ENCODE results near the gene LGMN.

The LGMN gene

GRCh38 chr14:92657457-92658142, 90.8 kb downstream of the LGMN start:
- TF ChIP-seq, protein P1, sequence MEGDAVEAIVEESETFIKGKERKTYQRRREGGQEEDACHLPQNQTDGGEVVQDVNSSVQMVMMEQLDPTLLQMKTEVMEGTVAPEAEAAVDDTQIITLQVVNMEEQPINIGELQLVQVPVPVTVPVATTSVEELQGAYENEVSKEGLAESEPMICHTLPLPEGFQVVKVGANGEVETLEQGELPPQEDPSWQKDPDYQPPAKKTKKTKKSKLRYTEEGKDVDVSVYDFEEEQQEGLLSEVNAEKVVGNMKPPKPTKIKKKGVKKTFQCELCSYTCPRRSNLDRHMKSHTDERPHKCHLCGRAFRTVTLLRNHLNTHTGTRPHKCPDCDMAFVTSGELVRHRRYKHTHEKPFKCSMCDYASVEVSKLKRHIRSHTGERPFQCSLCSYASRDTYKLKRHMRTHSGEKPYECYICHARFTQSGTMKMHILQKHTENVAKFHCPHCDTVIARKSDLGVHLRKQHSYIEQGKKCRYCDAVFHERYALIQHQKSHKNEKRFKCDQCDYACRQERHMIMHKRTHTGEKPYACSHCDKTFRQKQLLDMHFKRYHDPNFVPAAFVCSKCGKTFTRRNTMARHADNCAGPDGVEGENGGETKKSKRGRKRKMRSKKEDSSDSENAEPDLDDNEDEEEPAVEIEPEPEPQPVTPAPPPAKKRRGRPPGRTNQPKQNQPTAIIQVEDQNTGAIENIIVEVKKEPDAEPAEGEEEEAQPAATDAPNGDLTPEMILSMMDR (IDR thresholded peaks at IDR 0.05; ENCODE audit: control extremely low read depth, extremely low read depth, low read depth, missing control alignments): no peak
- no peak for DNase-seq (ENCODE audit: extremely low spot score)
- ChIA-PET POLR2A (interaction anchor here (0.9 kb wide), 1 partner anchor 9 kb away, joined by 6 read pairs; no protein-coding TSS in a partner anchor), CTCF (interaction anchor here (1.0 to 1.3 kb wide), 2 partner anchors 11 to 25 kb away, joined by 3 read pairs; no protein-coding TSS in a partner anchor)

DNA sequence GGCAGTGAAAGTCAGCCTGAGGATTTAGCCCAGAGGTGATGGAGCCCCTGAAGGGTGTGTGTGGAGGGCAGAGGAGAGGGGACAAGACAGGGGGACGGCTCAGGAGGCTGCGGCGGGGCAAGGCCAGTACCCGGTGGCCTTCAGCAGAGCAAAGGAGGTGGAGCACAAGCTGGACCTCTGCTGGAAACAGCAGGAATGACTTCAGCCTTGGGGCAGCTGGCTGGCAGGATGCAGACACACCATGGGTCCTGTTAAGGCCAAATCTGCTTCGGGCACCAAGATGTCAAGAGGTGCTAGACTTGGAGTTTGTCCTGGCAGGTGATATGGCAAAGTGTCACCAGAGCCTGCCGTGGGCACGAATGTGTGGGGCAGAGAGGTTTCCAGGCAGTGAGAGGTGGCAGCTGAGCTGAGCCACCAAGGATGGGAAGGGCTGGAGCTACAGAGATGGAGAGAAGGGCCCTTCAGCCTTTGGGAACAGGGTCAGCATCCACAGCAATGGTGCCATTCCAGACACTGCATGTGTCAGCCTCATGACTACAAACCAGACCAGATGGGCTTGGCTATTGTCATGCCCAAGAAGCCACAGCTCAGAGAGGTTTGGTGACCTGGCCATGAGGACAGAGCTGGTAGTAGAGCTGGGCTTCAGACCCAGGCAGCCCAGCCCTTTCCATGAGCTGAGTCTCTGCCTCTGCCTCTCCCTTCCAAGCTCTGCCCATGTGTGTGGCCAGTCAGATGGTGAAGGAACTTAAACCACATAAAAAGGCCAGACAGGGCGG, 91.9 kb downstream of the LGMN start:
- TF ChIP-seq, protein P1 (IDR thresholded peaks at IDR 0.05; ENCODE audit: control extremely low read depth, extremely low read depth, low read depth, missing control alignments): no peak
- ChIA-PET POLR2A (interaction anchor here (0.9 kb wide), 1 partner anchor 8 kb away, joined by 6 read pairs; no protein-coding TSS in a partner anchor), CTCF (interaction anchor here (1.0 to 1.6 kb wide), 5 partner anchors 9 to 79 kb away, joined by 3 to 5 read pairs (median 3); no protein-coding TSS in a partner anchor)
- no peak for DNase-seq (ENCODE audit: extremely low spot score)

DNA sequence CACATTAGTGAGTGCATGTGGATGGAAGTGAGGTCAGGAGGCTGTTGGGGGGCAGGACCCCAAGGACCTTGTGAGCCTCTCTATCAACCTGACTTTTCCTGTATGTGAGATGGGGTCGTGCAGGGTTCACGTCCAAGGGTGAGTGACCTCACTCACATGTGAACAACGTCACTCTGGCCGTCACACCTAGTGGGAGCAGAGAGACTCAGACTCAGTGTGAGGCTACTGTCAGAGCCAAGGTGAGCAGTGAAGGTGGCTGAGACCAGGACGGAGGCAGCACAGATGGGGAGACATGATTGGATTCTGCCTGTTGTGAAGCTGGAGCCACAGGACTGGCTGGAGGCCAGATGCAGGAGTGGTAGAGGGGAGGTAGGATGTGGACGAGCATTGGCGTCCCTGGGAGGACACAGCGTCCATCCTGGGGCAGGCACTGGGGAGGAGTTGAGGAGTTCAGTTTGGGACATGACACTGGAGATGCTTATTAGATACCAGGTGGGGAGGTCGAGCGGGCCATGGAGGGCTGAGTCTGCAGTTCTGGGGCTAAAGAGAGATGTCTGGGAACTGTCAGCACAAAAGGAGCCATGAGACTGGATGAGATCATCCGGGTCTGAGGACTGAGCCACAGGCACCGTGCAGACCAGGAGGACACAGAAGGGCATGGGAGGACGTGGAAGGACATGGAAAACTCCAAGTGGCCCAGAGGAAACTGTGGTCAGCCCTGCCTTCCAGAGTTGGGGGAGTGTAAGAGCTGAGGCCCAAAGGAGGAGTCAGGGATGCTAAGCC, 92.8 kb downstream of the LGMN start:
- CTCF ChIA-PET: interaction anchor here (1.0 to 1.6 kb wide), 4 partner anchors 10 to 78 kb away, joined by 3 to 5 read pairs (median 4); no protein-coding TSS in a partner anchor
- TF ChIP-seq, protein P1 (IDR thresholded peaks at IDR 0.05; ENCODE audit: control extremely low read depth, extremely low read depth, low read depth, missing control alignments): no peak
- POLR2A ChIA-PET: no interaction called here
- DNase-seq (ENCODE audit: extremely low spot score): no peak

GRCh38 chr14:92654239-92654901, 94.1 kb downstream of the LGMN start:
- DNase-seq (ENCODE audit: extremely low spot score): no peak
- TF ChIP-seq, protein P1 (IDR thresholded peaks at IDR 0.05; ENCODE audit: control extremely low read depth, extremely low read depth, low read depth, missing control alignments): no peak
- ChIA-PET CTCF (interaction anchor here (0.9 to 2.9 kb wide), 4 partner anchors 10 to 65 kb away, joined by 3 to 12 read pairs (median 3); no protein-coding TSS in a partner anchor), POLR2A (interaction anchor here (1.5 kb wide), 1 partner anchor 23 kb away, joined by 6 read pairs; no protein-coding TSS in a partner anchor)

Measured in GM10248 (cell line).